ENCODE measurements around the gene DGCR8. TPM values are rescaled to one million over a fixed set of nuclear protein-coding genes. Genes with fewer than 3 reads are reported as not detected.

DGCR8 gene
- total and polyA plus RNA-seq, 11 donors, result 8.8 to 22.1 (median 13.0) TPM

DNA sequence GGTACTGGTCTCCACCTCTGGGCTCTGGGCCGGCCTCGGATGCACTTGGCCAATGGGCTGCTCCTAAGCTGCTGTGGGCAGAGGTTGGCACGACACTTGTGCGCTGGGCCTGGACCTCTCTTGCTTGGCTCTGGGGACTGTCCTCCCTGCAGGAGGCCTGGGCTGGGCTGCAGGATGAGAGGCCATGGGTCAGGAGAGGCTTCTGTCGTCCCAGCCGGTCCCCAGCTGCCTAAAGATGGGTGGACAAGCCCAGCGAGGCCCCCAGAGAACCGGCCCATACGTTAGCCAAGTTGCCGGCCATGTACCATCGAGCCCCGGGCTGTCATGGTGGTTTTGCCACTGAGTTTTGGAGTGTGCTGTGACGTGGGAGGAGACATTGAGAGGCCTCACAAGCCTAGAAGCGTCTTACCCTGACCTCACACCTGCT, 72.4 kb downstream of the DGCR8 start:
- DNase-seq (no peak), ATAC-seq (no peak)
- no peak overlapping the region for H3K27ac ChIP-seq
- peaks cover 0 to 8% (median 0%) of the 10 kb centered on the region in 9 donors for H3K27me3 ChIP-seq
- peaks cover 0 to 11% (median 0%) of the 10 kb centered on the region in 12 donors for H3K4me1 ChIP-seq
- intact Hi-C loops (cut with DNase I), result no loop called here
- H3K4me3 ChIP-seq, result no peak overlapping the region
- 77 to 86% (median 85%) methylated on average over 5 to 14 of the region's 14 CpGs for WGBS, 4 donors
- H3K9me3 ChIP-seq, result no peaks in the 10 kb centered on the region
- no peak for TF ChIP-seq POLR2A (IDR thresholded peaks at IDR 0.05)
- TF ChIP-seq, protein P1, sequence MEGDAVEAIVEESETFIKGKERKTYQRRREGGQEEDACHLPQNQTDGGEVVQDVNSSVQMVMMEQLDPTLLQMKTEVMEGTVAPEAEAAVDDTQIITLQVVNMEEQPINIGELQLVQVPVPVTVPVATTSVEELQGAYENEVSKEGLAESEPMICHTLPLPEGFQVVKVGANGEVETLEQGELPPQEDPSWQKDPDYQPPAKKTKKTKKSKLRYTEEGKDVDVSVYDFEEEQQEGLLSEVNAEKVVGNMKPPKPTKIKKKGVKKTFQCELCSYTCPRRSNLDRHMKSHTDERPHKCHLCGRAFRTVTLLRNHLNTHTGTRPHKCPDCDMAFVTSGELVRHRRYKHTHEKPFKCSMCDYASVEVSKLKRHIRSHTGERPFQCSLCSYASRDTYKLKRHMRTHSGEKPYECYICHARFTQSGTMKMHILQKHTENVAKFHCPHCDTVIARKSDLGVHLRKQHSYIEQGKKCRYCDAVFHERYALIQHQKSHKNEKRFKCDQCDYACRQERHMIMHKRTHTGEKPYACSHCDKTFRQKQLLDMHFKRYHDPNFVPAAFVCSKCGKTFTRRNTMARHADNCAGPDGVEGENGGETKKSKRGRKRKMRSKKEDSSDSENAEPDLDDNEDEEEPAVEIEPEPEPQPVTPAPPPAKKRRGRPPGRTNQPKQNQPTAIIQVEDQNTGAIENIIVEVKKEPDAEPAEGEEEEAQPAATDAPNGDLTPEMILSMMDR (IDR thresholded peaks at IDR 0.05), result no peak
- H3K36me3 ChIP-seq, result no peaks in the 10 kb centered on the region

DNA sequence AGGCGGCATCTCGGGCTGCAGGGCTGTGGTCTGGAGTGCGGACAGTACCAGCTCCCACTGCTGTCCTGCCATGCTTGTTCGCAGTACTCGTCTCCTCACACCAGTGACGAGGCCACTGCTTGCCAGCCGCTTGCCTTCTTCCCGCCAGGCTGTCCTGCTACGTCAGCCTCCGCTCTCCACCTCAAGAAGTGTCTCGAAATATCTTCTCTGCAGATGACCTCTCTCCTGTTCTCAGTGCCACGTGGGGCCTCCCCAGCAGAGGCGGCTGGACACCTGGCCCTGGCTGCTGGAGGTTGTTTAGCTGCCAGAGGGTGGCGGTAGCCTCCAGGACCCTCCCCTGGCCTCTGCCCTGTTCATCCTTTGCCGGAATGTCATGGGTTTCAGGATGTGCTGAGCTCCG, 73.9 kb downstream of the DGCR8 start:
- H3K27ac ChIP-seq, result no peak overlapping the region
- intact Hi-C loops (cut with DNase I), result no loop called here
- WGBS, 4 donors, result 69 to 73% (median 72%) methylated on average over 15 to 16 of the region's 16 CpGs
- TF ChIP-seq, protein P1 (IDR thresholded peaks at IDR 0.05), result no peak
- no peak for TF ChIP-seq POLR2A (IDR thresholded peaks at IDR 0.05)
- no peaks in the 10 kb centered on the region for H3K36me3 ChIP-seq
- H3K4me1 ChIP-seq, result peaks cover 0 to 11% (median 0%) of the 10 kb centered on the region in 12 donors
- H3K27me3 ChIP-seq, result peaks cover 0 to 10% (median 0%) of the 10 kb centered on the region in 9 donors
- no peak for DNase-seq
- ATAC-seq, result no peak
- H3K4me3 ChIP-seq, result no peak overlapping the region
- no peaks in the 10 kb centered on the region for H3K9me3 ChIP-seq

DNA sequence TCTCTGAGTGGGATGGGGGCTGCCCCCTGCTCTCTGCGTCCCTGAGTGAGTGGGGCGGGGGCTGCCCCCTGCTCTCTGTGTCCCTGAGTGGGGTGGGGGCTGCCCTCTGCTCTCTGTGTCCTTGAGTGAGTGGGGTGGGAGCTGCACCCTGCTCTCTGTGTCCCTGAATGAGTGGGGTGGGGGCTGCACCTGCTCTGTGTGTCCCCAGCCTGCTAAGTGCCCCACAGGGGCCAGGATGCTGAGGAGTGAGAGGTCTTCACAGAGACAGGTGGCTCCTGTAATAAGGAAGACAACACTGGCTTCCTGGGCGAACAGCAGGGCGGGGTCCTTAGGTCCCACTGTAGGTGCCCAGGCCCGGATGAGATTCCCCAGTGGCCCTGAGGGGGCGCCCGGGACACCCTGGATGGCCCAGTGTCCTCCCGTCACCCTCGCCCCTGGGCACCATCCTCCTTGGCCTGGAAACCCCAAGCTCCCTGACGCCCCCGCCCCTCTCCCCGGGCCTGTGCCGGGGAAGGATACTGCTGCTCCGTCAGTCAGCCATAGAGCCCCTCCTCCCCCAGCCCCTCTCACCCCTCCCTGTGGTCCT, 74.7 kb downstream of the DGCR8 start:
- 41 to 60% (median 55%) methylated on average over 7 to 14 of the region's 14 CpGs for WGBS, 4 donors
- peak overlapping the region in 10 of 12 donors; percentile 21 to 42 (median 32) for H3K4me3 ChIP-seq
- peak overlapping the region in 2 of 12 donors; percentile 14 to 39 for H3K27ac ChIP-seq
- H3K27me3 ChIP-seq, result peaks cover 0 to 10% (median 0%) of the 10 kb centered on the region in 9 donors
- H3K9me3 ChIP-seq, result no peaks in the 10 kb centered on the region
- TF ChIP-seq POLR2A (IDR thresholded peaks at IDR 0.05), result no peak
- TF ChIP-seq, protein P1 (IDR thresholded peaks at IDR 0.05), result no peak
- intact Hi-C loops (cut with DNase I), result loop anchor here in 6 of 10 donors (1.0 to 5.0 kb wide), 3 partner anchors 113 to 128 kb away; partner anchors contain the start of gene RTN4R (in 5 of the 6)
- ATAC-seq (no peak), DNase-seq (no peak)
- H3K36me3 ChIP-seq, result no peaks in the 10 kb centered on the region
- peaks cover 0 to 11% (median 0%) of the 10 kb centered on the region in 12 donors for H3K4me1 ChIP-seq

DNA sequence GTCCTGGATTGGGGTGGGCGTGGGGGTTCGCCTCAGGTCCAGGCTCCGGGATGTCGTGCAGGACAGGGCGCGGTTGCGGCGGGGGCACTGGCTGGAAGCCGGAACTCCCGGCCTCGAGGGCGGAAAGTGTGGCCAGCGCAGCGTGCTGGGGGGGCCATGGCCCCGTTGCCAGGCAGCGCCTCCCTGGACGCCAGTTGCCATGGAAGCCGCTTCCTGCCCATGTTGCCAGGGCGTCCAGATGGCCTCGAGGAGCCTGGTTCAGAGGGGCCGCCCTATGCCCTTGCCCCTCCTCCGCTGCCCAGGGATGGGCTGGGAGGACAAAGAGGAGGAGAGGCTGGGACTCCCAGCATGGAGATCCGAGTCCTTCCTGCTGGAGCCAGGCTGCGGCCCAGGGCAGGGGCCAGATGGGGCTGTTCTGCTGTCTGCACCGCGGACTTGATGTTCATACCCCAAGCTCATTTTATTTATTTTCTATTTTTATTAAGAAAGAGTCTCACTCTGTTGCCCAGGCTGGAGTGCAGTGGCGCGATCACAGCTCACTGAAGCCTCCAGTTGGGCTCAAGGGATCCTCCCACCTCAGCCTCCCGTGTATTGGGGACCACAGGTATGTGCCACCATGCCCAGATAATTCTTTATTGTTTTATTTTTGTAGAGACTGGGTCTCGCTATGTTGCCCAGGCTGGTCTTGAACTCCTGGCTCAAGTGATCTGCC, 75.4 kb downstream of the DGCR8 start:
- Histone ChIP-seq H3K27ac (no peak overlapping the region), H3K36me3 (no peaks in the 10 kb centered on the region), H3K27me3 (peaks cover 0 to 10% (median 0%) of the 10 kb centered on the region in 9 donors), H3K4me1 (peaks cover 0 to 11% (median 0%) of the 10 kb centered on the region in 12 donors), H3K4me3 (peak overlapping the region in 10 of 12 donors; percentile 21 to 42 (median 32)), H3K9me3 (no peaks in the 10 kb centered on the region)
- WGBS, 4 donors, result 54 to 72% (median 61%) methylated on average over 19 to 30 of the region's 30 CpGs
- intact Hi-C loops (cut with DNase I), result loop anchor here in 7 of 10 donors (1.0 to 5.0 kb wide), 4 partner anchors 112 to 129 kb away; partner anchors contain the start of gene RTN4R (in 5 of the 7)
- DNase-seq (peak; percentile 69 to 84 (median 73)), ATAC-seq (peak; percentile 11 to 83 (median 46))
- TF ChIP-seq, protein P1 (IDR thresholded peaks at IDR 0.05), result no peak
- TF ChIP-seq POLR2A (IDR thresholded peaks at IDR 0.05), result no peak
